Endothelial cell (in vitro differentiated cells): ENCODE measurements around the gene SHC2. TPM values are rescaled to one million over a fixed set of nuclear protein-coding genes. Genes with fewer than 3 reads are reported as not detected.

Experiments used
- DNase-seq: peaks from one replicate; pipeline ENCODE4 v3.0.0; 2021; ENCODE audit warnings: low spot score
- H3K27ac Mint-ChIP-seq: one replicate; pipeline ENCODE4 v1.8.0; 2021; ENCODE audit warnings: mixed read lengths, inconsistent platforms; ENCODE audit not compliant: unreplicated experiment
- H3K27me3 Mint-ChIP-seq: one replicate; pipeline ENCODE4 v1.8.0; 2021; ENCODE audit warnings: mild to moderate bottlenecking, moderate library complexity, mixed read lengths, inconsistent platforms; ENCODE audit not compliant: unreplicated experiment
- H3K36me3 Mint-ChIP-seq: one replicate; pipeline ENCODE4 v1.8.0; 2021; ENCODE audit warnings: mild to moderate bottlenecking, low read depth, mixed read lengths, inconsistent platforms; ENCODE audit not compliant: unreplicated experiment
- H3K4me1 Mint-ChIP-seq: one replicate; pipeline ENCODE4 v1.8.0; 2021; ENCODE audit warnings: mild to moderate bottlenecking, mixed read lengths, inconsistent platforms; ENCODE audit not compliant: unreplicated experiment
- H3K4me3 Mint-ChIP-seq: one replicate; pipeline ENCODE4 v1.8.0; 2021; ENCODE audit warnings: mild to moderate bottlenecking, mixed read lengths, inconsistent platforms; ENCODE audit not compliant: unreplicated experiment
- H3K9me3 Mint-ChIP-seq: one replicate; pipeline ENCODE4 v1.8.0; 2021; ENCODE audit warnings: mixed read lengths, inconsistent platforms; ENCODE audit not compliant: unreplicated experiment
- CTCF ChIP-seq: fragments of 200-600 bp; sonication (generic); IDR thresholded peaks from one replicate; pipeline ENCODE4 v1.5.0; 2021; ENCODE audit warnings: antibody characterized with exemption; ENCODE audit not compliant: unreplicated experiment
- total RNA-seq: library from RNA; stranded (reverse); fragmentation: NEBNext Ultra II Directional; extraction: Animal tissue kit (Norgen Biotek cat#: 25700); gene quantifications from one replicate; pipeline ENCODE4 v1.2.1, GENCODE V29; 2021; ENCODE audit not compliant: unreplicated experiment

SHC2 gene
- total RNA-seq, 1 donor from 2014 or later = 46.9 TPM

- no peak for DNase-seq
- Mint-ChIP-seq H3K36me3 (peaks cover 2% of the 10 kb centered on the region), H3K4me3 (no peak overlapping the region), H3K27ac (no peak overlapping the region), H3K9me3 (no peaks in the 10 kb centered on the region), H3K27me3 (peaks cover 5% of the 10 kb centered on the region), H3K4me1 (no peaks in the 10 kb centered on the region)
- TF ChIP-seq CTCF = no peak
Observed at GRCh38 chr19:416416-416815, 44.4 kb downstream of the SHC2 start.

- Mint-ChIP-seq H3K9me3 (no peaks in the 10 kb centered on the region), H3K4me3 (no peak overlapping the region), H3K27me3 (peaks cover 6% of the 10 kb centered on the region), H3K27ac (no peak overlapping the region), H3K36me3 (no peaks in the 10 kb centered on the region), H3K4me1 (no peaks in the 10 kb centered on the region)
- no peak for TF ChIP-seq CTCF
- DNase-seq = no peak
Observed at GRCh38 chr19:415292-415691, 45.5 kb downstream of the SHC2 start.

GRCh38 chr19:413756-414420 is 46.9 kb downstream of the SHC2 start:
- Mint-ChIP-seq H3K36me3 (no peaks in the 10 kb centered on the region), H3K4me3 (no peak overlapping the region)
- TF ChIP-seq CTCF = no peak

GRCh38 chr19:412356-413355 is 48.2 kb downstream of the SHC2 start:
- Mint-ChIP-seq H3K27ac (no peak overlapping the region), H3K4me3 (no peak overlapping the region), H3K9me3 (no peaks in the 10 kb centered on the region), H3K36me3 (no peaks in the 10 kb centered on the region), H3K27me3 (peaks cover 15% of the 10 kb centered on the region), H3K4me1 (peaks cover 3% of the 10 kb centered on the region)
- no peak for TF ChIP-seq CTCF
- DNase-seq = no peak

More at GRCh38 chr19:413756-414420, 46.9 kb downstream of the SHC2 start:
- Mint-ChIP-seq H3K4me1 (peaks cover 3% of the 10 kb centered on the region), H3K9me3 (no peaks in the 10 kb centered on the region), H3K27me3 (peaks cover 16% of the 10 kb centered on the region), H3K27ac (no peak overlapping the region)
- DNase-seq = no peak
